Activated T-helper 2 cell treated with anti-CD3 and anti-CD28 coated beads, Interferon-gamma antibody, Interleukin-2, Interleukin-4, amounts not matched to agents 10 μg/mL and 5 μg/mL and 100 μg/mL, durations not matched to agents 14 hours and 24 hours and 36 hours (primary cell): ENCODE results near the gene OPN1MW3. TPM values are rescaled to one million over a fixed set of nuclear protein-coding genes. Genes with fewer than 3 reads are reported as not detected.

Source experiments
- total RNA-seq: library from RNA; stranded (reverse); gene quantifications from 2 replicates; pipeline ENCODE4 v1.2.3, GENCODE V29; 2022

OPN1MW3 gene
- total RNA-seq, 1 donor from 2014 or later, result not detected

Other genes with a start within 250 kb of the OPN1MW3 start
- 150 and 151 TPM in 2 replicates for gene IRAK1, start 237.7 kb upstream of the OPN1MW3 start, total RNA-seq
- 58.2 and 58.4 TPM in 2 replicates for gene MECP2, start 159.9 kb upstream of the OPN1MW3 start, total RNA-seq
- gene OPN1LW, start 113.3 kb upstream of the OPN1MW3 start, total RNA-seq, result not detected in 2 replicates
- gene OPN1MW, start 75.0 kb upstream of the OPN1MW3 start, total RNA-seq, result not detected in 2 replicates
- gene OPN1MW2, start 37.8 kb upstream of the OPN1MW3 start, total RNA-seq, result not detected in 2 replicates
- not detected in 2 replicates for gene TEX28, start 37.5 kb downstream of the OPN1MW3 start, total RNA-seq
- gene TKTL1, start 38.2 kb downstream of the OPN1MW3 start, total RNA-seq, result 0.07 and 0.09 TPM in 2 replicates
- gene FLNA, start 117.1 kb downstream of the OPN1MW3 start, total RNA-seq, result 1,005 and 1,026 TPM in 2 replicates
- 95.6 and 98.8 TPM in 2 replicates for gene EMD, start 121.7 kb downstream of the OPN1MW3 start, total RNA-seq
- gene RPL10, start 140.8 kb downstream of the OPN1MW3 start, total RNA-seq, result 2,692 and 2,787 TPM in 2 replicates
- 18.1 TPM in 2 replicates for gene DNASE1L1, start 151.7 kb downstream of the OPN1MW3 start, total RNA-seq
- 77.3 TPM in 2 replicates for gene TAFAZZIN, start 154.0 kb downstream of the OPN1MW3 start, total RNA-seq
- gene ATP6AP1, start 171.1 kb downstream of the OPN1MW3 start, total RNA-seq, result 47.4 and 48.9 TPM in 2 replicates
- gene GDI1, start 179.6 kb downstream of the OPN1MW3 start, total RNA-seq, result 115 and 117 TPM in 2 replicates
- 79.6 and 84.1 TPM in 2 replicates for gene FAM50A, start 186.6 kb downstream of the OPN1MW3 start, total RNA-seq
- gene PLXNA3, start 200.7 kb downstream of the OPN1MW3 start, total RNA-seq, result 62.1 and 62.5 TPM in 2 replicates
- gene LAGE3, start 221.7 kb downstream of the OPN1MW3 start, total RNA-seq, result 49.4 and 51.7 TPM in 2 replicates
- 55.5 and 56.1 TPM in 2 replicates for gene UBL4A, start 229.0 kb downstream of the OPN1MW3 start, total RNA-seq
- gene SLC10A3, start 233.0 kb downstream of the OPN1MW3 start, total RNA-seq, result 17.5 and 18.3 TPM in 2 replicates